H9 (cell line): ENCODE results near the gene LRRC8C. TPM values are rescaled to one million over a fixed set of nuclear protein-coding genes. Genes with fewer than 3 reads are reported as not detected.

ENCODE experiments used
- DNase-seq: peaks from one replicate; pipeline ENCODE4 v3.0.0-alpha.2; 2017
- H2AFZ ChIP-seq: one replicate; pipeline ENCODE4 v1.6.1; 2013; ENCODE audit warnings: mild to moderate bottlenecking, low read length, control low read depth, moderate library complexity
- H2AK5ac ChIP-seq: 2 replicates; pipeline ENCODE4 v1.6.1; 2013; ENCODE audit warnings: low read length, control low read depth, mixed read lengths; ENCODE audit not compliant: insufficient read length
- H2BK120ac ChIP-seq: one replicate; pipeline ENCODE4 v1.6.1; 2013; ENCODE audit warnings: low read depth, mild to moderate bottlenecking, low read length, control low read depth, inconsistent platforms; ENCODE audit not compliant: poor library complexity, severe bottlenecking
- H2BK12ac ChIP-seq: 2 replicates; pipeline ENCODE4 v1.6.1; 2013; ENCODE audit warnings: low read length, control low read depth, mixed read lengths, low read depth; ENCODE audit not compliant: insufficient read length
- H2BK15ac ChIP-seq: 2 replicates; pipeline ENCODE4 v1.6.1; 2013; ENCODE audit warnings: low read depth, low read length, control low read depth
- H2BK20ac ChIP-seq: one replicate; pipeline ENCODE4 v1.6.1; 2013; ENCODE audit warnings: low read depth, mild to moderate bottlenecking, low read length, control low read depth, inconsistent platforms; ENCODE audit not compliant: poor library complexity, severe bottlenecking
- H2BK5ac ChIP-seq: 2 replicates; pipeline ENCODE4 v1.6.1; 2013; ENCODE audit warnings: low read length, control low read depth, mixed read lengths; ENCODE audit not compliant: insufficient read length
- H3K14ac ChIP-seq: 2 replicates; pipeline ENCODE4 v1.6.1; 2013; ENCODE audit warnings: low read length, control low read depth; ENCODE audit not compliant: insufficient read depth
- H3K18ac ChIP-seq: 2 replicates; pipeline ENCODE4 v1.6.1; 2013; ENCODE audit warnings: low read depth, mild to moderate bottlenecking, mixed read lengths, low read length, control low read depth; ENCODE audit not compliant: insufficient read length
- H3K23ac ChIP-seq: 2 replicates; pipeline ENCODE4 v1.6.1; 2013; ENCODE audit warnings: low read length, control low read depth, mixed read lengths, low read depth; ENCODE audit not compliant: insufficient read length
- H3K23me2 ChIP-seq: 2 replicates; pipeline ENCODE4 v1.6.1; 2013; ENCODE audit warnings: low read depth, mild to moderate bottlenecking, mixed read lengths, low read length, control low read depth; ENCODE audit not compliant: insufficient read length, poor library complexity, severe bottlenecking
- H3K27ac ChIP-seq: 2 replicates; pipeline ENCODE4 v1.5.1; 2013; ENCODE audit warnings: low read length, control low read depth, mixed read lengths, low read depth; ENCODE audit not compliant: insufficient read length
- H3K27me3 ChIP-seq: 2 replicates; pipeline ENCODE4 v1.6.1; 2013; ENCODE audit warnings: low read length, control low read depth, inconsistent platforms; ENCODE audit not compliant: insufficient read depth
- H3K4ac ChIP-seq: 2 replicates; pipeline ENCODE4 v1.6.1; 2013; ENCODE audit warnings: low read depth, mild to moderate bottlenecking, control low read depth, inconsistent platforms, low read length, moderate library complexity
- H3K4me1 ChIP-seq: 2 replicates; pipeline ENCODE4 v1.6.1; 2013; ENCODE audit warnings: low read length, control low read depth, inconsistent platforms; ENCODE audit not compliant: insufficient read depth
- H3K4me2 ChIP-seq: 2 replicates; pipeline ENCODE4 v1.6.1; 2013; ENCODE audit warnings: low read length, control low read depth, mixed read lengths; ENCODE audit not compliant: insufficient read length, insufficient read depth
- H3K56ac ChIP-seq: 2 replicates; pipeline ENCODE4 v1.6.1; 2013; ENCODE audit warnings: low read depth, mild to moderate bottlenecking, mixed read lengths, low read length, control low read depth; ENCODE audit not compliant: insufficient read length
- H3K79me1 ChIP-seq: 2 replicates; pipeline ENCODE4 v1.6.1; 2013; ENCODE audit warnings: low read depth, mild to moderate bottlenecking, moderate library complexity, low read length, control low read depth, inconsistent platforms; ENCODE audit not compliant: insufficient read depth, poor library complexity, severe bottlenecking
- H3K79me2 ChIP-seq: 2 replicates; pipeline ENCODE4 v1.6.1; 2013; ENCODE audit warnings: low read length, control low read depth, inconsistent platforms; ENCODE audit not compliant: insufficient read depth
- H3K9ac ChIP-seq: 2 replicates; pipeline ENCODE4 v1.6.1; 2013; ENCODE audit warnings: low read length, control low read depth, mixed read lengths; ENCODE audit not compliant: insufficient read length; ENCODE audit errors: extremely low read depth
- H3K9me3 ChIP-seq: one replicate; pipeline ENCODE4 v1.6.1; 2013; ENCODE audit warnings: low read depth, low read length, inconsistent platforms; ENCODE audit not compliant: control insufficient read depth
- H3T11ph ChIP-seq: one replicate; pipeline ENCODE4 v1.6.1; 2013; ENCODE audit warnings: mild to moderate bottlenecking, low read length, control low read depth, inconsistent platforms
- H4K20me1 ChIP-seq: one replicate; pipeline ENCODE4 v1.6.1; 2013; ENCODE audit not compliant: control insufficient read depth, insufficient read length, insufficient read depth
- H4K5ac ChIP-seq: 2 replicates; pipeline ENCODE4 v1.6.1; 2013; ENCODE audit warnings: low read depth, mild to moderate bottlenecking, mixed read lengths, low read length, control low read depth; ENCODE audit not compliant: insufficient read length
- H4K8ac ChIP-seq: replicated peaks from 2 replicates; pipeline ENCODE4 v1.6.1; 2013; ENCODE audit warnings: low read length, control low read depth, mixed read lengths, low read depth; ENCODE audit not compliant: insufficient read length
- H4K91ac ChIP-seq: 2 replicates; pipeline ENCODE4 v1.6.1; 2013; ENCODE audit warnings: low read depth, mild to moderate bottlenecking, moderate library complexity, mixed read lengths, low read length, control low read depth; ENCODE audit not compliant: insufficient read length
- H3K27ac Mint-ChIP-seq, 3 experiments: 2 replicates in 2 of 3; 3 replicates in 1 of 3; pipeline ENCODE4 v1.8.0; 2020 to 2021; ENCODE audit warnings: mixed read lengths in 3 of 3, mild to moderate bottlenecking in 1 of 3, moderate library complexity in 1 of 3
- H3K27me3 Mint-ChIP-seq: 2 replicates; pipeline ENCODE4 v1.8.0; 2021; ENCODE audit warnings: low read depth, mild to moderate bottlenecking, moderate library complexity, mixed read lengths
- H3K36me3 Mint-ChIP-seq, 3 experiments: 2 replicates in 2 of 3; 3 replicates in 1 of 3; pipeline ENCODE4 v1.8.0; 2020 to 2021; ENCODE audit warnings: low read depth in 3 of 3, mixed read lengths in 3 of 3; ENCODE audit not compliant: insufficient read depth in 1 of 3
- H3K4me1 Mint-ChIP-seq, 2 experiments: 2 replicates each; pipeline ENCODE4 v1.8.0; 2020; ENCODE audit warnings: mixed read lengths in 2 of 2
- H3K4me3 Mint-ChIP-seq, 2 experiments: 2 replicates in 1 of 2; 3 replicates in 1 of 2; pipeline ENCODE4 v1.8.0; 2020 to 2021; ENCODE audit warnings: mild to moderate bottlenecking in 2 of 2, mixed read lengths in 2 of 2, moderate library complexity in 1 of 2
- H3K9me3 Mint-ChIP-seq, 2 experiments: 2 replicates in 1 of 2; 3 replicates in 1 of 2; pipeline ENCODE4 v1.8.0; 2020; ENCODE audit warnings: mild to moderate bottlenecking in 2 of 2, mixed read lengths in 2 of 2, moderate library complexity in 1 of 2
- WGBS: extraction: QIAGEN DNeasy Blood & Tissue Kit; methylation state at CpG from one replicate; pipeline ENCODE4 v1.1.7; 2013; ENCODE audit warnings: missing lambda C conversion rate, low lambda C conversion rate, mixed read lengths; ENCODE audit not compliant: insufficient read length; ENCODE audit errors: extremely low coverage; 5-methylcytosine and 5-hydroxymethylcytosine counted together
- total RNA-seq: library from RNA; stranded (reverse); gene quantifications from 2 replicates; pipeline ENCODE4 v1.2.1, GENCODE V29; 2021
- TF ChIP-seq, protein P1 (sequence below): fragments of 200-600 bp; sonication (generic); conservative IDR thresholded peaks from 3 replicates; pipeline ENCODE4 v1.8.0; 2021; ENCODE audit warnings: antibody characterized with exemption, mild to moderate bottlenecking

Gene LRRC8C
- total RNA-seq, 1 experiment from 2014 or later: 1.9 TPM

DNA sequence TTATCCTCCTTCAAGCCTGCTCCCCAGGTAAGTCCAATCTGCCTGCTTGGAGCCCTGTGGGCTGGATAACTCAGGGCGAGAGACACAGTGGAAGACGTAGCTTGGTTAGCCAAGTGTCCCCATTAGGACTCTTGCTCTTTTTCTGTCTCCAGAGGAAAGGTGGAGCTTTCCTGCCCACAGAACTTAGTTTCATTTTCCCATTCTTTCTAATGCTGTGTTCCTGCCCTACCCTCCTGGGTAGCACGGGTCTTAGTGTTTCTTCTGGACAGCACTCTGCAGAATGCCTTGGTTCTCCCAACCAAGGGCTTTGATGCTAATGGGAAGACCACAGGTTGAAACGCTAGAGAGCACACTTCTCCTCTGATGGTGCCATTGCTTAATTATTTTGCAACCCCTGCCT is 95.5 kb downstream of the LRRC8C start:
- Histone ChIP-seq H3T11ph (no peak overlapping the region), H4K8ac (no peak overlapping the region), H2BK5ac (no peak overlapping the region), H3K23me2 (no peaks in the 10 kb centered on the region), H3K79me2 (no peaks in the 10 kb centered on the region), H3K9me3 (no peaks in the 10 kb centered on the region), H2AK5ac (no peak overlapping the region), H3K9ac (no peak overlapping the region), H2BK120ac (no peak overlapping the region), H3K4me2 (no peak overlapping the region), H4K91ac (no peak overlapping the region), H3K27me3 (no peaks in the 10 kb centered on the region), H2BK15ac (no peak overlapping the region), H2BK20ac (no peak overlapping the region), H2BK12ac (no peak overlapping the region), H3K4me1 (no peaks in the 10 kb centered on the region), H2AFZ (no peak overlapping the region), H3K27ac (no peak overlapping the region), H4K20me1 (no peaks in the 10 kb centered on the region), H3K18ac (no peak overlapping the region), H4K5ac (no peak overlapping the region), H3K4ac (no peak overlapping the region), H3K56ac (no peak overlapping the region), H3K14ac (no peak overlapping the region), H3K23ac (no peak overlapping the region), H3K79me1 (no peaks in the 10 kb centered on the region)
- Mint-ChIP-seq H3K36me3 (no peaks in the 10 kb centered on the region), H3K4me1 (peaks cover 3 to 11% of the 10 kb centered on the region in 2 experiments; a peak in 3 of 4 replicates), H3K27ac (no peak overlapping the region), H3K9me3 (no peaks in the 10 kb centered on the region), H3K27me3 (peaks cover 3% of the 10 kb centered on the region; the same call in 1 of the 2 replicates), H3K4me3 (no peak overlapping the region)
- DNase-seq: no peak
- WGBS: no CpG with 5 or more reads among the region's 4 CpGs
- TF ChIP-seq, protein P1, sequence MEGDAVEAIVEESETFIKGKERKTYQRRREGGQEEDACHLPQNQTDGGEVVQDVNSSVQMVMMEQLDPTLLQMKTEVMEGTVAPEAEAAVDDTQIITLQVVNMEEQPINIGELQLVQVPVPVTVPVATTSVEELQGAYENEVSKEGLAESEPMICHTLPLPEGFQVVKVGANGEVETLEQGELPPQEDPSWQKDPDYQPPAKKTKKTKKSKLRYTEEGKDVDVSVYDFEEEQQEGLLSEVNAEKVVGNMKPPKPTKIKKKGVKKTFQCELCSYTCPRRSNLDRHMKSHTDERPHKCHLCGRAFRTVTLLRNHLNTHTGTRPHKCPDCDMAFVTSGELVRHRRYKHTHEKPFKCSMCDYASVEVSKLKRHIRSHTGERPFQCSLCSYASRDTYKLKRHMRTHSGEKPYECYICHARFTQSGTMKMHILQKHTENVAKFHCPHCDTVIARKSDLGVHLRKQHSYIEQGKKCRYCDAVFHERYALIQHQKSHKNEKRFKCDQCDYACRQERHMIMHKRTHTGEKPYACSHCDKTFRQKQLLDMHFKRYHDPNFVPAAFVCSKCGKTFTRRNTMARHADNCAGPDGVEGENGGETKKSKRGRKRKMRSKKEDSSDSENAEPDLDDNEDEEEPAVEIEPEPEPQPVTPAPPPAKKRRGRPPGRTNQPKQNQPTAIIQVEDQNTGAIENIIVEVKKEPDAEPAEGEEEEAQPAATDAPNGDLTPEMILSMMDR: no peak
